NCI-H146 (cell line): ENCODE results near the gene SKI.

Experiments
- DNase-seq: peaks from one replicate; lab custom pipeline; 2025; lab: John Stamatoyannopoulos, UW

The SKI gene

GRCh38 chr1:2209400-2210083 lies 18.6 kb upstream of the SKI start:
- DNase-seq = no peak

GRCh38 chr1:2210084-2210653 lies 17.9 kb upstream of the SKI start:
- DNase-seq = no peak

GRCh38 chr1:2210786-2211185 lies 17.3 kb upstream of the SKI start:
- no peak for DNase-seq

- DNase-seq = peak; percentile 66
Observed at GRCh38 chr1:2212274-2212531, 15.9 kb upstream of the SKI start.

DNA sequence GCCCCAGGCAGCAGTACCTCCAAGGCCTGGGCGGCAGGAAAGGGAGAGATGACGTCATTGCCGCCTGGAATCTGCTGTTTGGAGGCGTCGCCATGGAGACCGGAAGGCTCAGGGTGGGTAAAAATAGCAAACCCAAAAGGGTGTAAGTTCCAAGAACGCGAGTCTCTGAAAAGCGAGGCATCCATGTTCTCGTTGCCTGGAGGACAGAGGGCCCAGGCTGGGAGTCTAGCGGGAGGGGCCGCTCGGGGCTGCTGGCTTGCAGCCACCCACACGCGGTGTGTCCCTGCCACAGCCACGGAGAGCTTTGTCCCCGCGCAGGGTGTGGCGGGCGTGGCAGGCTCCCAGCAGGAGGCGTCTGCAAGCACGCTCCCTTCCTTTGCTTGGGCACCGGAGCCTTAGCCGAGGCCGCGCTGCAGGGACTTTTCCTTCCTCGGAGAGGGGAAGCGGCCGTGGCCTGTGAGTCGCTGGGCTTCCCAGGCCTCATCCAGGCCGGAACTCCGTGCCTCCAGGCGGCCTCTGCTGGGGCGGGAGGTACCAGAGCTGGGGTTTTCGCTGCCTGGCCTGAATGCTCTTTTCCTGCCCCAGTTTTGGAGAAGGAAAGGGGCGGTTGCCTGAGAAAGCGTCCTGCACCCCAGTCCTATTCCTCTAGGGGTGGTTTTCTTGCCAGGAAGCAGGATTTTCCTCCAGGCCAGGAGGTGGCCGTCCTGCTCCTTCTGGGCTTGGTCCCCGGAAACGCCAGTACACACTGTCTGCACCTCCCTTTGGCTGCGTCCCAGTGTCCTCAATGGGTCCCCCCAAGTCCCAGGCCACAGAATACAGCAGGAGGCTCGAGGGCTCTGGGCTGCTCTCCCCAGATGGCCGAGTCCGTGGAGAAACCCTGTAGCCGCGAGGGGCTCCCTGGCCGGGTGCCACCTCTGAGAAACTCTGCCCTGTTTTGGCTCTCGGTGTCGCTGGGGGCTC lies 15.3 kb upstream of the SKI start:
- peak; percentile 78 for DNase-seq

DNA sequence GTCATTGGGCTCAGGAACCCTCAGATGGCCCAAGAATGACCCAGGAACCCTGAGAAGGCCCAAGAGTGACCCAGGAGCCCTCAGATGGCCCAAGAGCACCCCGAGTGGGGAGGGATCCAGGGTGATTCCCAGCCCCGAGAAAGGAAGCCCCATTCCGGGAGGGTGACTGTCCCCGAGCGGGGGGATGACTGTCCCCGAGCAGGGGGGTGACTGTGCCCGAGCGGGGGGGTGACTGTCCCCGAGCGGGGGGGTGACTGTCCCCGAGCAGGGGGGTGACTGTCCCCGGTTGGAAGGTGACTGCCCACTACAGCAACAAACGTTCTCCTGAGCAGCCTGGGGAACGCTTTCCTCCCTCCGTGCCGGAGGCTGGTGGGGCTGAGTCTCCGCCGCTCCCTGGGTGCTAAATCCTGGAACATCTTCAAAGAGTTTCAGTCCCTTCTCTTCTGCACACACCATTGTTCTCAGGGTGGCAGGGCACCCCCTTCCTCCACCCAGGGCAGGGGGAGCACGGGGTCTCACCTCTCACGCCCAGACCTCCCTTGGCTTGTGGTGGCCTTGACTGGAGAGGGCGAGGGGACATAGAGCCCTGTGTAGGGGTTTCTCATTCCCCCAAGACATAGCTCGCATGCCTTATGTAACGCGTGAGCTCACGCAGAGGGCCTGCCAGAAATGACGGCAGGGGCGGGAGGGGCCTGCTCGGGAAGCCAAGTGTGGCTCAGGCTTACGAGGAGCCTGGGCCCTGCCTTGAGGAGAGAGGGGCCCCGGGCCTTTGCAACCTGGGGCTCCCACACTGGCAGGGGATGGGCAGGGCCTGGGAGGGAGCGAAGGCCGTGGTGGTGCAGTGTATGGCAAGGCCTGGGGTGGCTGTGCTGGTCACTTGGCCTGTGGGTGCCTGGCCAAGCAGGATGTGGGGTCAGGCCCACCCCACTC lies 14.3 kb upstream of the SKI start:
- DNase-seq = no peak

GRCh38 chr1:2214541-2215241 lies 13.4 kb upstream of the SKI start:
- DNase-seq = no peak

DNA sequence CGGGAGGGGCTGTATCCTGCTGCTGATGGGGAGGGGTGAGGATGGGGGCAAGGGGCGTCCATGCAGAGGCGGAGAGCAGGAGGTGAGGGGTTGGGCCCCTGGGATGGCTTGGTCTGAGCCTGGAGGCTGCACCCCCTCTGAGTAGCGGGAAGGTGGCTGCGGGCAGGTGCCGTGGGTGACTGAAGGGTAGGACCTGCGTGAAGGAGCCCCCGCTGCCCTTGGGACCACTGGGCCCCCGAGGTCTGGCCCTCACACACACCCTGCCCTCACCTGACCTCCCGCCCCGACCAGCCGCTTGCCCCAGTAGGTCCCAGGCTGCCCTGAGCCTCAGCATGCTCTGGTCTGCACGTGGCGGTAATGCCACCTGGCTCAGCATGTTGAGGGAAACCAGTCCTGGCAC lies 12.8 kb upstream of the SKI start:
- no peak for DNase-seq

- DNase-seq = no peak
Observed at GRCh38 chr1:2215909-2216766, 12.0 kb upstream of the SKI start.

- no peak for DNase-seq
Observed at GRCh38 chr1:2216767-2217058, 11.4 kb upstream of the SKI start.

DNA sequence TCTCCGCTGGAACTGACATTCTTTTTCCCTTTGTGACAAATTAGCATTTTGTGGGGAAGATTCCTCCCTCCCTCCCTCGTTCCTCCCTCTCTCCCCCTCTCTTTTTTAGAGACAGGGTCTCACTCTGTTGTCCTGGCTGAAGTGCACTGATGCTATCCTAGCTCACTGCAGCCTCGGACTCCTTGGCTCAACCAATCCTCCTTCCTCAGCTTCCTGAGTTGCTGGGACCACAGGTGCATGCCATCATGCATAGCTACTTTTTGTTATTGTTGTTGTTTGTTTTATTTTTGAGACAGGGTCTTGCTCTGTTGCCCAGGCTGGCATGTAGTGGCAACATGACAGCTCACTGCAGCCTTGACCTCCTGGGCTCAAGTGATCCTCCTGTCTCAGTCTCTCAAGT lies 6.8 kb upstream of the SKI start:
- no peak for DNase-seq

GRCh38 chr1:2224170-2224584 lies 3.9 kb upstream of the SKI start:
- no peak for DNase-seq

- no peak for DNase-seq
Observed at GRCh38 chr1:2224631-2225428, 3.3 kb upstream of the SKI start.

GRCh38 chr1:2226525-2227345 lies 1.4 kb upstream of the SKI start:
- no peak for DNase-seq

GRCh38 chr1:2227346-2228156 lies 568 bp upstream of the SKI start:
- DNase-seq = peak; percentile 89

GRCh38 chr1:2228694-2229036 lies 546 bp downstream of the SKI start:
- DNase-seq = peak; percentile 20

GRCh38 chr1:2229037-2229864 lies 1.1 kb downstream of the SKI start:
- peak; percentile 47 for DNase-seq
